Retinal pigment epithelial cell (primary cell): ENCODE data around the gene DHX40.
"Not testable (repeated sequence)": the region's sequence is repeated elsewhere in the genome, so short reads cannot be mapped to it uniquely, and the experiment has no call there.

Experiments used
- DNase-seq: peaks from one replicate; pipeline ENCODE4 v3.0.0-alpha.2; 2010; ENCODE audit warnings: low read depth
- H3K4me3 ChIP-seq: 2 replicates; pipeline ENCODE4 v1.5.1; 2011; ENCODE audit warnings: mild to moderate bottlenecking, low read length, control low read depth, moderate library complexity
- TF ChIP-seq, protein P1 (sequence below): conservative IDR thresholded peaks from 2 replicates; pipeline ENCODE4 v1.5.1; 2011; ENCODE audit warnings: low read depth, low read length, control low read depth, inconsistent platforms

DHX40 gene

DNA sequence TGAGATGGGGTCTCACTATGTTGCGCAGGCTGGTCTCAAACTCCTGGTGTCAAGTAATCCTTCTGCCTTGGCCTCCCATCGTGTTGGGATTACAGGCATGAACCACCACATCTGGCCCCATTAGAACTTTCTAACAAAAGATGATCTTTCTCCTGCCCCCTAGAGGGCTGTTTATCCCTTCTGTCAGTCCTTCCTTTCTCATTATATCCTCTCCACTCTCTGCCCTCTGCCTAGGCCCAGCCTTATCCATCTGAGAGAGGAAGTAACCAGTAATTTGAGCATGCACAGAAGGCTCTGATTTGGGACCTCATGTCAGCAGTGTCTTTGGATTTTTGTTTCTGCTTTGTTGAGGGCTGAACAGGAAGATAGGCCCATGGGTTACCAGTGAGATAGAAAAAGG lies 4.4 kb upstream of the DHX40 start:
- DNase-seq, result no peak

DNA sequence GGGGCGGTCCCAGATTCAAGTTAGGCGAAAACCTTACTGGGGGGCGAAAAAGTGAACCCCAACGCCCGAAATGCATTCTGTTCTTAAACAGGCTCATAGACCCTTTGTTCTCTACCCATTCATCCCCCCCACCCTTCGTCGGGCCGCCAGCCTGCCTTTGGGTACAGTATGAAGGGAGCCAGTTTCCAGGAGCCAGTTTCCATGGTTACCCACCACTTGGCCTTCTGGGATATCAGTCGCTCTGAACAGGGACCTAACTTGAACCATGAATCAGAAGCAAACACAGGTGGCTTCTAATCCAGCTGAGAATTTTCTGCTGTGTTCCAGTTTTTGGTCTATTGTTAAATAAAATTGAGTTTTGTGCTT lies 532 bp downstream of the DHX40 start:
- peak overlapping the region; percentile 100 for H3K4me3 ChIP-seq
- TF ChIP-seq, protein P1, sequence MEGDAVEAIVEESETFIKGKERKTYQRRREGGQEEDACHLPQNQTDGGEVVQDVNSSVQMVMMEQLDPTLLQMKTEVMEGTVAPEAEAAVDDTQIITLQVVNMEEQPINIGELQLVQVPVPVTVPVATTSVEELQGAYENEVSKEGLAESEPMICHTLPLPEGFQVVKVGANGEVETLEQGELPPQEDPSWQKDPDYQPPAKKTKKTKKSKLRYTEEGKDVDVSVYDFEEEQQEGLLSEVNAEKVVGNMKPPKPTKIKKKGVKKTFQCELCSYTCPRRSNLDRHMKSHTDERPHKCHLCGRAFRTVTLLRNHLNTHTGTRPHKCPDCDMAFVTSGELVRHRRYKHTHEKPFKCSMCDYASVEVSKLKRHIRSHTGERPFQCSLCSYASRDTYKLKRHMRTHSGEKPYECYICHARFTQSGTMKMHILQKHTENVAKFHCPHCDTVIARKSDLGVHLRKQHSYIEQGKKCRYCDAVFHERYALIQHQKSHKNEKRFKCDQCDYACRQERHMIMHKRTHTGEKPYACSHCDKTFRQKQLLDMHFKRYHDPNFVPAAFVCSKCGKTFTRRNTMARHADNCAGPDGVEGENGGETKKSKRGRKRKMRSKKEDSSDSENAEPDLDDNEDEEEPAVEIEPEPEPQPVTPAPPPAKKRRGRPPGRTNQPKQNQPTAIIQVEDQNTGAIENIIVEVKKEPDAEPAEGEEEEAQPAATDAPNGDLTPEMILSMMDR, result no peak
- DNase-seq, result peak; percentile 62

More for the DNA sequence above, 4.4 kb upstream of the DHX40 start:
- TF ChIP-seq, protein P1, result peak; percentile 35
- H3K4me3 ChIP-seq, result no peak overlapping the region

DNA sequence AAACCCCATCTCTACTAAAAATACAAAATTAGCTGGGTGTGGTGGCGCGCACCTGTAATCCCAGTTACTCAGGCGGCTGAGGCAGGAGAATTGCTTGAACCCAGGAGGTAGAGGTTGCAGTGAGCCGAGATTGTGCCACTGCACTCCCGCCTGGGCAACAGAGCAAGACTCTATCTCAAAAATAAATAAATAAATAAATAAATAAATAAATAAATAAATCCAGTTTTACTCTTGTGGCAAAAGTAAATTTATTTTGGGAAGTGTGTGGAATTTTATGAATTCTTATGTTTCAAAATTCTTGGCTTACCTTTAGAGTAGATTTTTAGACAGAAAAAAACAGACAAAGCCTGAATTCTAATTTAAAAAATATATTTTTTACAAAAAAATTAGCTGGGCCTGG lies 3.7 kb downstream of the DHX40 start:
- not testable (repeated sequence) for DNase-seq

DNA sequence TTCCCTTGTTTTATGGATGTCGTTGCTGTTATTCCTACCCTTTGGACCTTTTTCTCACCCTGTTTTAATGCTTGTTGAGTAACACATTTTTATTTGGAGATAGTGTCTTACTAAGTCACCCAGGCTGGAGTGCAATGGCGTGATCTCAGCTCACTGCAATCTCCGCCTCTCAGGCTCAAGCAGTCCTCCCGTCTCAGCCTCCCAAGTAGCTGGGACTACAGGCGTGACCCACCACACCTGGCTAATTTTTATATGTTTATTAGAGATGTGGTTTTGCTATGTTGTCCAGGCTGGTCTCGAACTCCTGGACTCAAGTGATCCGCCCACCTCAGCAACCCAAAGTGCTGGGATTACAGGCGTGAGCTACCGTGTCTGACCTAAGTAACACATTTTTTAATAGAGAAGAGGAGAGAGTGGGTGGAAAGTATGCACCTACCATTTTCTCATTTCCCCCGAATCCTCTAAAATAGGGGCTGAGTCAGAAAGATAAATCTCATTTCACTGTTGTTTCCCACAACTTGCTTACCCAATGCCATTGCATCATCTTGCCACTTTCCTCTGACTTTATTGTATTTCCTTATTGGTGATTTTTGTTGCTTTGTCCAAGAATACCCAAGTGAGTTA lies 7.0 kb downstream of the DHX40 start:
- H3K4me3 ChIP-seq, result no peak overlapping the region
- TF ChIP-seq, protein P1, result no peak
- no peak for DNase-seq

More for the DNA sequence above, 3.7 kb downstream of the DHX40 start:
- not testable (repeated sequence) for H3K4me3 ChIP-seq

DNA sequence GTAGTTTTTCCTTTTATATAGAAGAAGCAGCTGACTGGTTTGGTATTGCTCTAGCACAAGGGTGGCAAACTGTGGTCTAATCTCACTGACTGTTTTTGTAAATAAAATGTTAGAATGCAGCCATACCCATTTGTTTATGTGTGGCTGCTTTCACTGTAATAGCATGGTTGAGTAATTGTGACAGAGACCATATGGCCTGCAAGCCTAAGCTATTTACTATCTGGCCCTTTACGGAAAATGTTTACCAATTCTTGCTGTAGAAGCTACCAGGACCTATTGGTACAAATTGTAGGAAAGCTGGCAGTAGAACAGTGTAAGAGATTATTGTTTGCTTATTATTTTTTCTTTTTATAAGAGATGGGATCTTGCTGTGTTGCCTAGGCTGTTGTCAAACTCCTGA lies 18.8 kb downstream of the DHX40 start:
- not testable (repeated sequence) for DNase-seq, H3K4me3 ChIP-seq

DNA sequence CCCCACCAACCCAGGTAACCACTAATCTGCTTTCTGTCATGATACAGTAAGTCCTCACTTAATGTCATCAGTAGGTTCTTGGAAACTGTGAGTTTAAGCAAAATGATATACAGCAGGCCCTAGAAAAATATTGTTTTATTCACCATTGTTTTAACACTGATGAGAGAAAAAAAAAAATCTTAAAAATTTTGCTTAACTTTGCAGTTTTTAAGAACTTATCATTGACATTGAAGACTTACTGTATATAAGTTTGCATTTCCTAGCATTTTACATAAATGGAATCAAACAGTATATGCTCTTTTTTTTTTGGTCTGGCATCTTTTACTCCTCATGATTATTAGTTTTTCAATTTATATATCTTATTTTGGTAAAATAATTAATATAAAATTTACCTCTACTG lies 34.8 kb downstream of the DHX40 start:
- H3K4me3 ChIP-seq, result no peak overlapping the region
- TF ChIP-seq, protein P1, result no peak
- DNase-seq, result no peak

DNA sequence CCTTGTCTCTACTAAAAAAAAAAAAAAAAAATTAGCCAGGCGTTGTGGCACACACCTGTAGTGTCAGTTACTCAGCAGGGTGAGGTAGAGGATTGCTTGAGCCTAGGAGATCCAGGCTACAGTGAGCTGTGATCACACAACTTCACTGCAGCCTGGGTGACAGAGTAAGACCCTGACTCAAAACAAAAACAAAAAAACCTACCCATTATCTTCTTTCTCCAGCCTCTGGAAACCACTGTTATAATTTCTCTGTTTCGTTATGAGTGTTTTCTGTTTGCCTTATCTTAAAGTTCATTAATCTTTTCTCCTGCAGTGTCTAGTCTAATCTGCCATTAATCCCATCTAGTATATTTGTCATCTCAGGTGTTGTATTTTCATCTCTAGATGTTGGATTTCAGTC lies 35.7 kb downstream of the DHX40 start:
- DNase-seq, result no peak
- TF ChIP-seq, protein P1, result no peak
- H3K4me3 ChIP-seq, result no peak overlapping the region

DNA sequence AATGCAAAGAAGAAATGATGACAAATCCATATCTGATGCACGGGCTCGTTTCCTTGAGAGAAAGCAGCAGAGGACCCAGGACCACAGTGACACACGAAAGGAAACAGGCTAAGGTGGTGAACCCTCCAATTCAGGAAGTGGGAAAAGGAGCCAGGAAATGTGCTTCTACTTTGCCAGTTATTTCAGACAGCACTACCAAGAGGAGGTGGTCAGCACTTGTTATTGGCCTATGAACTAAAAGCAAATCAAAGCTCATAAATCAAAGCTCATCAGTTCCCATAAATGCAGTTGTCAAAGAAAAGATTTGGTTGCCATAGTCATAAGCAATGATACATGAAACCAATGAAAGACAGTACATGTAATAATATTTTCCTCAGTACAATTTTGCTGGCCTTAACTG lies 41.7 kb downstream of the DHX40 start:
- TF ChIP-seq, protein P1, result no peak
- DNase-seq, result no peak
- H3K4me3 ChIP-seq, result no peak overlapping the region
